Neural cell (in vitro differentiated cells): ENCODE results near the gene NKD1.

Source experiments
- CTCF ChIP-seq: fragments of 450-650 bp; IDR thresholded peaks from 2 replicates; pipeline ENCODE4 v1.5.1; 2014; ENCODE audit warnings: antibody characterized with exemption, mild to moderate bottlenecking, moderate library complexity; ENCODE audit not compliant: poor library complexity, severe bottlenecking
- EP300 ChIP-seq: fragments of 450-650 bp; conservative IDR thresholded peaks from 2 replicates; pipeline ENCODE4 v1.6.1; 2014; ENCODE audit warnings: antibody characterized with exemption, mild to moderate bottlenecking, moderate library complexity; ENCODE audit not compliant: poor library complexity, severe bottlenecking
- EZH2 ChIP-seq: fragments of 200-600, 300-800 bp; shearing (Covaris generic), sonication (generic); IDR thresholded peaks from 2 replicates; pipeline ENCODE4 v1.6.1; 2014; ENCODE audit warnings: antibody characterized with exemption, low read length, borderline replicate concordance, mild to moderate bottlenecking; ENCODE audit not compliant: insufficient read depth, poor library complexity, severe bottlenecking
- POLR2AphosphoS5 ChIP-seq: IDR thresholded peaks from 2 replicates; pipeline ENCODE4 v1.6.1; 2012
- SMC3 ChIP-seq: fragments of 450-650 bp; conservative IDR thresholded peaks from 2 replicates; pipeline ENCODE4 v1.6.1; 2014; ENCODE audit warnings: antibody characterized with exemption, mild to moderate bottlenecking, moderate library complexity; ENCODE audit not compliant: poor library complexity

DNA sequence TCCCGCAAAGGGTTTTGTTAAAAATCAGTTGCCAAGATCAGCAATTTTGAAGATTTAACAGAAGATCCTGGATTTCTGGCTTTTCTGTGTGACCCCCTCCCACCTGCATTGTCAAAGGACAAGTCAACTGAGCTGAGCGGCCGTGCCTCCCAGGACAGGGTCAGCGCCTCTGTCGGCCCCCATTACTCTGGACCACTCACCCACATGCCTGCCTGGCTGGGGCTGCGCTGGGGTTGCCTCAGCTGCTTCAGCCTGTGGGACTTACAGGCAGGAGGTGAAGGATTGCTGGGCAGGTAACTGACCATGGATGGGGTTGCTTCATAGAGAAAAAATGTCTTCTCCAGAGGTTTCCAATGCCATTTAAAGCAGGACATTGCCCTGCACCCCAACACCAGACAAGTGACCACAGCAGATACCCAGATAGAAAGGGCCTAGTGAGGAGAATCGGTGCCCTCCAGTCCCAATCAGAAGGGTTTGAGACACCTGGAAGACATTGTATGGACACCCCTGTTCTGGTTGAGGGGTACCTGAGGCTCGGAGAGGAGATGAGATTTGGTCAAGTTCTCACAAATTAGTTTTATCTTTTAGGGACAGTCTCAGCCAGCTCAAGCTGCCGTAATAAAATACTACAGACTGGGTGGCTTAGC, 80.1 kb downstream of the NKD1 start:
- TF ChIP-seq POLR2AphosphoS5 (no peak), EP300 (no peak), CTCF (no peak), EZH2 (no peak), SMC3 (no peak)
